SHP77 (cell line): ENCODE data around the gene LDLRAD4.
A peak's percentile ranks its signal among the peaks of the same experiment; 100 is the strongest.

Experiments
- DNase-seq, 2 experiments: peaks; one replicate each; lab custom pipeline; 2025; lab: John Stamatoyannopoulos, UW

LDLRAD4 gene

GRCh38 chr18:13536578-13536977, 318.0 kb downstream of the LDLRAD4 start:
- DNase-seq = no peak

DNA sequence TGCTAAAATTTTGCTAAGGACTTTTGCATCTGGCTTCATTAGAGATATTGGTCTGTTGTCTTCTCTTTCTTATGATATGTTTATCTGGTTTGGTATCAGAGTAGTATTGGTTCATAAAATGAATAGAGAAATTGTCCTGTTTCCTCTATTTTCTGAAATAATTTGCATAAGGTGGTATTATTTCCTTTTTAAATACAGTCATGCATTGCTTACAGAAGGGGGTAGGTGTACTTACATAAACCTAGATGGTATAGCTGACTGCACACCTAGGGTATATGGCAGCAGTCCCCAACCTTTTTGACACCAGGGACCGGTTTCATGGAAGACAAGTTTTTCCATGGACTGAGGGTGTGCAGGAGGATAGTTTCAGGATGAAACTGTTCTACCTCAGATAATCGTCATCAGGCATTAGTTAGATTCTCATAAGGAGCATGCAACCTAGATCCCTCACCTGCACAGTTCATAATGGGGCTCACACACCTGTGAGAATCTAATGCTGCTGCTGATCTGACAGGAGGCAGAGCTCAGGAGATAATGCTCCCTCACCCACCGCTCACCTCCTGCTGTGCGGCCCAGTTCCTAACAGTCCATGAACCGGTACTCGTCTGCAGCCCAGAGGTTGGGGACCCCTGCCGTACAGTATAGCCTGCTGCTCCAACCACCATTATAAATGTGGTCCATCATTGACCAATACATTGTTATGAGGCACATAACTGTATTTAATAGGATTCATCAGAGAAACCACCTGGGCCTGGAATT, 318.6 kb downstream of the LDLRAD4 start:
- no peak for DNase-seq

- no peak for DNase-seq
These were observed 320.1 kb downstream of the LDLRAD4 start for GRCh38 chr18:13538630-13539029.

- DNase-seq = no peak
These were observed 320.5 kb downstream of the LDLRAD4 start for GRCh38 chr18:13539050-13539449.

DNA sequence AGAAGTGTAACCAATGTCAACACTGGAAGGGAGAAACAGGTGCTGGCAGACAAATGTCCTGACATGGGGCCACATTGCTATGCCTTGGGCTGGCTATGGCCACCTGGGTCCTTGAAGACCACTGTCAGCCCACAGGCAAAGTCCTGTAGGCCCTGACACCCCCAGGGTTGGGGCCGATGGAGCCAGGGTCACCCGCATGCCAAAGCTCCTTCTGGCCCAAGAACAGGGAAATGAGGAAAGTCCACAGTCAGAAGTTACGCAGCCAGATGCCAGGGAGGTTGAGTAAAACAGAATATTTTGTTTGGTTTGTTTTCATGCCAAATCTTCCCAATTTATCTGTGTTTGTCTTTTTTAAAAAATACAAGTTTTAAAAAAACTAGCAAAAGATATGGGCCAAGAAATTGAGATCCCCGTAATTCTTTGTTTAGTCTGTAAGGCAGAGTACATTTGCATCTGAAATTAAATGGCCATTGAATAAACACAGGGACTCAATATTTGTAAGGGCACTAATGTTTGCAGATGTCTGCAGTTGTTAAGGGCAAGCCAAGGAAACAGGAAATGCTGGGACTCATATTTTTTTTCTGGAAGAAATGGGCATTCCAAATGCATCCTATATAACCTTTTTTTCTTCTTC, 321.4 kb downstream of the LDLRAD4 start:
- no peak for DNase-seq

GRCh38 chr18:13540477-13541182, 322.1 kb downstream of the LDLRAD4 start:
- DNase-seq = no peak

DNA sequence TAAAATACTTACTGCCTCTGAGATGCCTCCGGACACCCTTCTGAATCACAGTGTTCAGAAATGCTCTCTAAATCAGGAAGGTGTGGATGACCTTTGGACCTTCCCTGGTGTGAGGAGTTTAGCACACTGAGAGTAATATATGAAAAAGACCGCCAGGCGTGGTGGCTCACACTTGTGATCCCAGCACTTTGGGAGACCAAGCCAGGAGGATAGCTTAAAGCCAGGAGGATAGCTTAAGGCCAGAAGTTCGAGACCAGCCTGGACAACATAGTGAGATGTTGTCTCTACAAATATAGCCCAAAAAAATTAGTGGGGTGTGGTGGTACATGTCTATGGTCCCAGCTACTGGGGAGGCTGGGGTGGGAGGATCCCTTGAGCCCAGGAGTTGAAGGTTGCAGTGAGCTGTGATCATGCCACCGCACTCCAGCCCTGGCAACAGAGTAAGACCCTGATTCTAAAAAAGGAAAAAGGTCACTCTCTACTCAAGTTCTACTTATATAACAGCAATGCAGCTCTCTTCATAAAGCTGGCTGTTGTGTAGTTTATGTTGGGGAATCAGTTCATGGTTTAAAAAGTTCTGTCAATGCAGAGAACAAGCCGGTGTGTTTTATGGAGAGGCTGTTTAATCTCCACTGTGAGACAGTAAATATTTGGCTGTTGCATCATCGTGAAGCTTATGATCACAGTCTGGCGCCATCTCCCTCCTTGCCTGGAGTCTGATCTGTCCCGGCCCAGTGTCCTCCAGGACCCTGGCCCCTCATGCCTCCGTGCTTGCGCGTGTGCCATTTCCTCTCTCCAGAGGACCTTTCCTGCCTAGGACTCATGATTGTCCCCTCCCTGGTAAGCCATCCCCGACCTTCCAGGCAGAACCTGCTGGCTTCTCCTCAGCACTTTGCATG, 323.3 kb downstream of the LDLRAD4 start:
- peak in 1 of 2 experiments; percentile 24 for DNase-seq

GRCh38 chr18:13542520-13542847, 323.9 kb downstream of the LDLRAD4 start:
- DNase-seq = no peak

DNA sequence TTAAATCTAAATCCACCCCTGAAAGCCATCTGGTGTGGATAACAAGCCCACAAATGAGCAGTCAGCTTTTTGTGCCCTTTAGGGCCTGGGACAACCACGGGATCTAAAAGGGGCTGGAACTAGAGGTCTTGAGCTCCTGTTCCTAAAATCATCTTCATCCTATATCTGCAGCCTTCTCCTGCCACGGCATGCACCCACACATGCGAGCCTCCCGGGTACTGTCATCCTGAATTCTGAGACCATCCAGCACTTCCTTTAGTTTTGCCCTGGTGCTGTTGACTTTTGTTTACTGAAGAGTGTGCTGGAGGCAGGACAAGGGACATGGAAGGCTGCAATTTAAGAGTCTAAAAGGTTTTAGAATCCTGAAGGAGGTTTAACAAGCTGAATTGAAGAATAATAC, 324.6 kb downstream of the LDLRAD4 start:
- DNase-seq = no peak

DNA sequence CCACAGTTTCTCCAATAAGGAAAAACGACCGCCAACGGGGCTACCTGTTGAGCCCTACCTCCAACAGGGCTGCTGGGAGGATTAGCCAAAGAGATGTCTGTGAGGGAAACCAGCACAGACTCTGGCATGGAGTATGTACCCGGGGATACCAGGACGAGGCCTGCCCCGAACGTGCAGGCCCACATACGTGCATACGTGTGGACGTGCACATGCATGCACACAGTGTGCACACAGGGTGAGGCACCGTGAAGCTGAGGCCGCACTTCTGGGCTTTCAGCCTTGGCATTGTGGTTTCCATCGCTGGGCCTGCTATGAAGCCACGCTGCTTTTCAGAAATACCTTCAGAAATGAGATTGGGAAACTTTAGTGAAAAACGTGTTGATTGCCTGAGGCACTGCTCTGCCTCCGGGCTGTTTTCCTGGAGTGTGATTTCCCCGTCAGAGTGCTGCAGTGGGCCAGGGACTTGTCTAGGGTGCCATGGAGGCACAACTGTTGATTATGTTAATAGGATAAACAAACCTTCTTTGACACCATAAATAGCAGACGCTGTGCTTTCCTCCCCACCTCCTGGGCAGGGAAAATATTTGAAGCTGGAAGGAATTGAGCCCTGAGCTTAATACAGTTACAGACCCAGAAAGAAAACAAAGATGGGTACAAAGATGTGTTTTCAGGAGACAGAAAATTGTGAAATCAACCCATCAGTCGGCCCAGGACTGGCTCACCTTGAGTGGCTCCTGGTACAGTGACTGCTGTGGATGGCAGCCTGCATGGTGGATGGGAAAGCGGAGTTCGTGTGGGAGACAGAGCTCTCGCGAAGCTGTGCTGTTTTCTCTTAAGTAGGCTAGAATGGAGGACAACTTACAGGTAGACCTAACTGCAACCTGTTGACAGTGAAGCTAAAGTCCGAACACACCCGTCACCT, 325.5 kb downstream of the LDLRAD4 start:
- no peak for DNase-seq

- DNase-seq = no peak
These were observed 326.4 kb downstream of the LDLRAD4 start for GRCh38 chr18:13544953-13545352.

DNA sequence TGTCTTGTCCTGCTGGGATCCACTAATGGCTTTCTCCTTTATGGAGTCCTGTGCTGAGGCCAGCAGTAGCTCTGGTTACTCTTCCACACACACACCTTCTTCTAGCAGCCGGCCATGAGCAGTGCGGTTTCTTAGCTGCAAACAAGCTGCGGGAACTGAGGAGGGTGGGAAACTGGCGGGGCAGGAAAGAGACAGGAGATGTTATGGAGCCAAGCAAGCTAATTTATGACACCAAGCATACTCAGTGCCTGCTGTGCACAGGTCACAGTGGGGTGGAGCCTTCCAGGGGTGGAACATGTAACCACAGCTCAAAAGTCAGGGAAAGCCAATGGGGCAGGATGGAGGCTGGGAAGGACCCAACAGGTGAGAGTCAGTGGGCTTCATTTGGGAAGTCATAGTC, 327.0 kb downstream of the LDLRAD4 start:
- no peak for DNase-seq

DNA sequence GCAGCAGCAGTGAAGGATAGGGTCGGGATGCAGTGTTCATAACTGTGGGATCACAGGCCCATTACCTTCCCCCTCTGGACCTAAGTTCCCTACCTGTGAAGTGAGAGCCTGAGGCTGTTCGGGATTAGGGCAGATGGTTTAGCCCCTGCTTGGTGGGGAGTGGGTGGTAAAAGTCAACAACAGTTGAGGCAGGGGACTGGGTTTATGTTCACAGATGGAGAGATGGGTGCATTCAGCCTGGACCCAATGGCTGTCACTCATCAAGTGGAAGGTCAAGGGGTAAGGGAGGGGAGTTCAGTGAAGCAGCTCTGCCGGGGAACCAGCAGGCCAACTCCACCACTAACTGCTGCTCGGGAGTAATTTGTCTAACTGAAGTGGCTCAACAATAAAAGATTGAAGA, 327.4 kb downstream of the LDLRAD4 start:
- DNase-seq = no peak

DNA sequence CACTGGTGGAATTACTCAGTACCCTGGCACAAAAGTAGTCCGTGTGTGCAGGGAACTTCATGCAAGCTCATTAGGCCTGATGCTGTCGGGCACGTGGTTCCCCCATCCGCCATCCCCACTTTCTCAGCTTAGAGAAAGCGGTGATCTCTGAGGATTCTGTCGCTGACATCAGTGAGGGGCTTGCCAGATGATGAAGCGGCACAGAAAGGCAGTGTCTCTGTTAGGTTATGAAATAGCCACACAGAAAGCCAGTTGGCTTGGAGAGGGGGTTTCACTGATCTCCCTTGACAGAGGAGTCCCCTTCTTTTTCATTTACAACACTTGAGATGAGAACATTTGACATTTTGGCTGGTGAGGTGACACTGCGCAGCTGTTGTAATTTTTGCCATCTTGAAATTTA, 328.1 kb downstream of the LDLRAD4 start:
- no peak for DNase-seq

GRCh38 chr18:13547347-13547746, 328.8 kb downstream of the LDLRAD4 start:
- no peak for DNase-seq

DNA sequence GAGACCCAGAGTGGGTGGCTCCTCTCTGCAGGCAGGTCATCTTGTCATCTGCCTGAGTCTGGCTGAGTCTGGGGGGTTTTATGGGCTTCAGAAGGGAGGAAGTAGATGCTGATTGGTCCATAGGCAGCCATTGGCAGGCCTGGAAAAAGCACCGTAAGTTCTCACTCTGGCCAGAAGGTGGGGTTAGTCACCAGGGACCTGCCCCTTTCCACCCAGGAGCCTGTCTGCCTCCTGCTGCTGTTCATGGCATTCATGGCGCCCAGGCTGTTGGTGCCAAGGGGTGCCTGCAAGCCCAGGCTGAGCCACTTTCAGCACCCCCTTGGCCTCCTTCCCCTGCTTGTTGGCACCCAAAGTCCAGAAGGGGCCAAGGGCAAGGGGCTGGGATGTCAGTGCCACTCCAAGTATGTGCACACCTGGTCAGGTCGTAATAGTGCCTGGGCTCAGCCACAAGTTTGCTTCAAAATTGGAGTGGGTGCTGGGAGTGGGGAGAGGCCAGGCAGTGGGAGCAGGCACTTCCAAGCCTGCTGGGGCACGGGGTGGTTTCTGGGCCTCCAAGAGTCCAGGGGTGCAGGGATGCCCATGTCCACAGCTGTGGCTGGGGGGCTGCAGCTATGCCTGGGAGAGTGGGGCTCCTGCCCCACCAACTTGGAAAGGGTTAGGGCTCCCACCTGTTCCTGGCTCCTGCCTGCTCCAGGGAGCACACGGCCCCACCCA, 329.7 kb downstream of the LDLRAD4 start:
- no peak for DNase-seq

- no peak for DNase-seq
These were observed 330.7 kb downstream of the LDLRAD4 start for GRCh38 chr18:13548966-13549879.

DNA sequence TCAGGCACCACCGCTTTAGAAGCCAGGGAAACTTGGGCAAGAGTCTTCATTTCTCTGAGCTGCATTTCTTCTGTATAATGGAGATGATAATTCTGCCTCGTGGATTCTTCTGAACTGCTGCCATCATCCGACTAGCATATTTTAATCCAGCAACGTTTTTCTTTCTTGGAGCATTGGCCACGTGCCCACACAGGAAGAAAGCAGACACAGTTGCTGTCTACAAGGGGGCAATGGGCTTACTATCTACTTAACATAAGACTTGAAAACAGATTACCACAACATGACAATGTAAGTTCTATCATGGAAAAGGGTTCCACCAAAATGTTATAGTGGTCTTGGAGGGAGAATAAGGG, 331.3 kb downstream of the LDLRAD4 start:
- no peak for DNase-seq
